ACC112 (cell line): Measurements from ENCODE around the gene NCOR2.

Experiments used
- H2AFZ ChIP-seq: fragments of 200-600 bp; sonication (generic); one replicate; pipeline ENCODE4 v1.6.0; 2017; ENCODE audit warnings: antibody characterized with exemption, low read length; ENCODE audit not compliant: unreplicated experiment
- H3K27ac ChIP-seq: fragments of 200-600 bp; sonication (generic); 2 replicates; pipeline ENCODE4 v1.5.1; 2014; ENCODE audit warnings: low read depth, mild to moderate bottlenecking, antibody characterized with exemption, low read length, moderate library complexity
- H3K27me3 ChIP-seq: fragments of 200-600 bp; sonication (generic); 2 replicates; pipeline ENCODE4 v1.6.1; 2014; ENCODE audit warnings: mild to moderate bottlenecking, antibody characterized with exemption, low read length, moderate library complexity, mixed read lengths; ENCODE audit not compliant: insufficient read depth
- H3K36me3 ChIP-seq: fragments of 200-600 bp; sonication (generic); 2 replicates; pipeline ENCODE4 v1.6.1; 2016; ENCODE audit warnings: mild to moderate bottlenecking, antibody characterized with exemption, low read length, moderate library complexity, mixed read lengths; ENCODE audit not compliant: insufficient read depth
- H3K4me1 ChIP-seq: fragments of 200-600 bp; sonication (generic); one replicate; pipeline ENCODE4 v1.6.1; 2016; ENCODE audit warnings: low read length, mixed read lengths; ENCODE audit not compliant: insufficient read depth, unreplicated experiment, control insufficient read depth
- H3K4me3 ChIP-seq: fragments of 200-600 bp; sonication (generic); 2 replicates; pipeline ENCODE4 v1.5.1; 2014; ENCODE audit warnings: mild to moderate bottlenecking, low read depth, low read length
- H3K79me2 ChIP-seq: fragments of 200-600 bp; sonication (generic); one replicate; pipeline ENCODE4 v1.6.0; 2016; ENCODE audit warnings: low read length; ENCODE audit not compliant: control insufficient read depth, unreplicated experiment, insufficient read depth

Gene NCOR2

GRCh38 chr12:124566997-124567672 is at the start of gene NCOR2:
Gene NCOR2 (minus strand): TSS chr12:124567612. CDS start chr12:124495251, 72,361 bp downstream.
- H2AFZ ChIP-seq, result peak within 1 kb of the TSS; percentile 77
- peaks cover 9% of the 10 kb centered on the region for H3K4me1 ChIP-seq
- H3K27me3 ChIP-seq, result no peaks in the 10 kb centered on the region
- no peaks in the 10 kb centered on the region for H3K36me3 ChIP-seq
- H3K4me3 ChIP-seq, result peak within 1 kb of the TSS; percentile 96
- peaks cover 42% of the 10 kb centered on the region for H3K79me2 ChIP-seq
- peak within 1 kb of the TSS; percentile 43 for H3K27ac ChIP-seq

GRCh38 chr12:124616394-124617221 is 49.2 kb upstream of the NCOR2 start:
- Histone ChIP-seq H2AFZ (no peak overlapping the region), H3K36me3 (no peaks in the 10 kb centered on the region), H3K27ac (no peak overlapping the region), H3K27me3 (no peaks in the 10 kb centered on the region), H3K79me2 (no peaks in the 10 kb centered on the region), H3K4me3 (no peak overlapping the region), H3K4me1 (peaks cover 18% of the 10 kb centered on the region)

- Histone ChIP-seq H3K27me3 (no peaks in the 10 kb centered on the region), H3K4me3 (no peak overlapping the region), H3K27ac (no peak overlapping the region), H3K36me3 (no peaks in the 10 kb centered on the region), H3K79me2 (no peaks in the 10 kb centered on the region), H3K4me1 (peaks cover 4% of the 10 kb centered on the region), H2AFZ (no peak overlapping the region)
These were observed 47.3 kb upstream of the NCOR2 start for GRCh38 chr12:124614512-124615292.

GRCh38 chr12:124613151-124613585 is 45.8 kb upstream of the NCOR2 start:
- Histone ChIP-seq H3K79me2 (no peaks in the 10 kb centered on the region), H3K4me3 (no peak overlapping the region), H2AFZ (no peak overlapping the region), H3K36me3 (no peaks in the 10 kb centered on the region), H3K4me1 (peaks cover 13% of the 10 kb centered on the region), H3K27me3 (no peaks in the 10 kb centered on the region), H3K27ac (no peak overlapping the region)

- no peak overlapping the region for H3K4me3 ChIP-seq
- H3K79me2 ChIP-seq, result no peaks in the 10 kb centered on the region
- peaks cover 18% of the 10 kb centered on the region for H3K4me1 ChIP-seq
- no peaks in the 10 kb centered on the region for H3K36me3 ChIP-seq
- no peak overlapping the region for H3K27ac ChIP-seq
- H3K27me3 ChIP-seq, result no peaks in the 10 kb centered on the region
- H2AFZ ChIP-seq, result no peak overlapping the region
These were observed 44.9 kb upstream of the NCOR2 start for GRCh38 chr12:124612410-124612680.

GRCh38 chr12:124611559-124612409 is 44.4 kb upstream of the NCOR2 start:
- Histone ChIP-seq H3K27me3 (no peaks in the 10 kb centered on the region), H2AFZ (no peak overlapping the region), H3K36me3 (no peaks in the 10 kb centered on the region), H3K4me1 (peaks cover 18% of the 10 kb centered on the region), H3K4me3 (no peak overlapping the region), H3K27ac (no peak overlapping the region), H3K79me2 (no peaks in the 10 kb centered on the region)

GRCh38 chr12:124610629-124611558 is 43.5 kb upstream of the NCOR2 start:
- H3K27me3 ChIP-seq, result no peaks in the 10 kb centered on the region
- no peaks in the 10 kb centered on the region for H3K36me3 ChIP-seq
- peaks cover 18% of the 10 kb centered on the region for H3K4me1 ChIP-seq
- no peaks in the 10 kb centered on the region for H3K79me2 ChIP-seq
- H3K4me3 ChIP-seq, result no peak overlapping the region
- no peak overlapping the region for H3K27ac ChIP-seq
- H2AFZ ChIP-seq, result no peak overlapping the region

DNA sequence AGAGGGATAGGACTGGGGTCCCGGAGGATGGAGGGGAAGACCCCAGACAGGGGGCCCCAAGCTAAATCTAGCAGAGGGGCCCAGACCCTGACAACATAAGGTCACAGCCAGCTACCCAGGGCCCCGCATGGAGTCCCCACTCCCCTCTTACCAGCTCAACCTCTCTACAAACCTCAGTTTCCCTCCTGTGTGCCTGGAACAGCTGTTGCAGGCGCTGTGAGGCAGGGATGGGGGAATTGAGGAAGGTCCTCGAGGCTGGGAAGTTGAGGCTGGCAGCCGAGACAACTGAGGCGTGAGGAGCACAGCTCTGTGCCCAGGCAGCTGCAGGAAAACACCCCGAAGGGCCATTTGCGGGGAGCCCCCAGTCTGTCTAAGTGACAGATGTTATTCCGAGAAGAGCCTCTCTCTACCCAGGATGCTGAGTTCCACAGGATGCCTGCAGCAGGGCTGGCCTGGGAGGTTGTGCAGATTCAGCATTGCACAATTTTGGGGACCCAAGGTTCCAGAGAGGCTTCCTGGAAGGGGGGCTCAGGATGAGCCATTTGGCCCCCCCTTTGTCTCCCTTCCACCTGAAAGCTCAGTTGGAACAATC is 42.7 kb upstream of the NCOR2 start:
- H3K36me3 ChIP-seq, result no peaks in the 10 kb centered on the region
- H3K27me3 ChIP-seq, result no peaks in the 10 kb centered on the region
- no peak overlapping the region for H3K4me3 ChIP-seq
- H3K27ac ChIP-seq, result no peak overlapping the region
- peaks cover 18% of the 10 kb centered on the region for H3K4me1 ChIP-seq
- H3K79me2 ChIP-seq, result no peaks in the 10 kb centered on the region
- H2AFZ ChIP-seq, result no peak overlapping the region
